Keratinocyte (primary cell): ENCODE measurements around the gene ADAMTSL3.

Source experiments
- EZH2 ChIP-seq: IDR thresholded peaks from one replicate; pipeline ENCODE4 v1.6.1; 2012; ENCODE audit warnings: inconsistent platforms, mild to moderate bottlenecking, low read length, moderate library complexity
- TF ChIP-seq, protein P1 (sequence below), 3 experiments: IDR thresholded peaks in 1 of 3; conservative IDR thresholded peaks in 1 of 3; optimal IDR thresholded peaks in 1 of 3; 2 replicates in 2 of 3; 3 replicates in 1 of 3; pipeline versions ENCODE3 to v1.5.1; 2011; ENCODE audit warnings: low read length in 3 of 3, mild to moderate bottlenecking in 3 of 3, moderate library complexity in 2 of 3, control low read depth in 1 of 3, inconsistent platforms in 1 of 3; ENCODE audit not compliant: insufficient read depth in 2 of 3; ENCODE audit errors: extremely low read depth in 1 of 3

DNA sequence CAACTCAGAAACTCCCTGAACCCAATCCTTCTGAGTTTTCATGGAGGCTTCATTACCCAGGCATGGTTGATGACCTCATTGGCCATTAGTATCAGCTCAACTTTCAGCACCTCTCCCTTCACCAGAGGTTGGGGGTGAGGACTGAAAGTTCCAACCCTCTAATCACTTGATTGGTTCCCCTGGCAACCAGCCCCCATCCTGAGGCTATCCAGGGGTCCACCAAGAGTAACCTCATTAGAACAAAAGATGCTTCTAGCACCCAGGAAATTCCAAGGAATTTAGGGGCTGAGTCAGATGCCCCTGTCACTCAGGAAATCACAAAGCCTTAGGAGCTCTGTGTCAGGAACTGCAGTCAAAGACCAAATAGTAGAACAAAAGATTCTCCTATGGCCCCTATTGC is 43.8 kb downstream of the ADAMTSL3 start:
- TF ChIP-seq EZH2: no peak
- TF ChIP-seq, protein P1, sequence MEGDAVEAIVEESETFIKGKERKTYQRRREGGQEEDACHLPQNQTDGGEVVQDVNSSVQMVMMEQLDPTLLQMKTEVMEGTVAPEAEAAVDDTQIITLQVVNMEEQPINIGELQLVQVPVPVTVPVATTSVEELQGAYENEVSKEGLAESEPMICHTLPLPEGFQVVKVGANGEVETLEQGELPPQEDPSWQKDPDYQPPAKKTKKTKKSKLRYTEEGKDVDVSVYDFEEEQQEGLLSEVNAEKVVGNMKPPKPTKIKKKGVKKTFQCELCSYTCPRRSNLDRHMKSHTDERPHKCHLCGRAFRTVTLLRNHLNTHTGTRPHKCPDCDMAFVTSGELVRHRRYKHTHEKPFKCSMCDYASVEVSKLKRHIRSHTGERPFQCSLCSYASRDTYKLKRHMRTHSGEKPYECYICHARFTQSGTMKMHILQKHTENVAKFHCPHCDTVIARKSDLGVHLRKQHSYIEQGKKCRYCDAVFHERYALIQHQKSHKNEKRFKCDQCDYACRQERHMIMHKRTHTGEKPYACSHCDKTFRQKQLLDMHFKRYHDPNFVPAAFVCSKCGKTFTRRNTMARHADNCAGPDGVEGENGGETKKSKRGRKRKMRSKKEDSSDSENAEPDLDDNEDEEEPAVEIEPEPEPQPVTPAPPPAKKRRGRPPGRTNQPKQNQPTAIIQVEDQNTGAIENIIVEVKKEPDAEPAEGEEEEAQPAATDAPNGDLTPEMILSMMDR (optimal IDR thresholded peaks at IDR 0.05 in 1 of 3, IDR thresholded peaks at IDR 0.05 in 1 of 3, conservative IDR thresholded peaks at IDR 0.05 in 1 of 3; ENCODE audit: extremely low read depth in 1 of 3, insufficient read depth in 2 of 3, low read length in 3 of 3): no peak
